GM19035 (cell line): ENCODE data around the gene POLR1C.
"Not testable (repeated sequence)": the region's sequence is repeated elsewhere in the genome, so short reads cannot be mapped to it uniquely, and the experiment has no call there.

ENCODE experiments used
- ATAC-seq: cut with Tn5 transposase; IDR thresholded peaks from one replicate; pipeline ENCODE4 v1.9.1; 2021; ENCODE audit not compliant: unreplicated experiment

The POLR1C gene, protein sequence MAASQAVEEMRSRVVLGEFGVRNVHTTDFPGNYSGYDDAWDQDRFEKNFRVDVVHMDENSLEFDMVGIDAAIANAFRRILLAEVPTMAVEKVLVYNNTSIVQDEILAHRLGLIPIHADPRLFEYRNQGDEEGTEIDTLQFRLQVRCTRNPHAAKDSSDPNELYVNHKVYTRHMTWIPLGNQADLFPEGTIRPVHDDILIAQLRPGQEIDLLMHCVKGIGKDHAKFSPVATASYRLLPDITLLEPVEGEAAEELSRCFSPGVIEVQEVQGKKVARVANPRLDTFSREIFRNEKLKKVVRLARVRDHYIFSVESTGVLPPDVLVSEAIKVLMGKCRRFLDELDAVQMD

DNA sequence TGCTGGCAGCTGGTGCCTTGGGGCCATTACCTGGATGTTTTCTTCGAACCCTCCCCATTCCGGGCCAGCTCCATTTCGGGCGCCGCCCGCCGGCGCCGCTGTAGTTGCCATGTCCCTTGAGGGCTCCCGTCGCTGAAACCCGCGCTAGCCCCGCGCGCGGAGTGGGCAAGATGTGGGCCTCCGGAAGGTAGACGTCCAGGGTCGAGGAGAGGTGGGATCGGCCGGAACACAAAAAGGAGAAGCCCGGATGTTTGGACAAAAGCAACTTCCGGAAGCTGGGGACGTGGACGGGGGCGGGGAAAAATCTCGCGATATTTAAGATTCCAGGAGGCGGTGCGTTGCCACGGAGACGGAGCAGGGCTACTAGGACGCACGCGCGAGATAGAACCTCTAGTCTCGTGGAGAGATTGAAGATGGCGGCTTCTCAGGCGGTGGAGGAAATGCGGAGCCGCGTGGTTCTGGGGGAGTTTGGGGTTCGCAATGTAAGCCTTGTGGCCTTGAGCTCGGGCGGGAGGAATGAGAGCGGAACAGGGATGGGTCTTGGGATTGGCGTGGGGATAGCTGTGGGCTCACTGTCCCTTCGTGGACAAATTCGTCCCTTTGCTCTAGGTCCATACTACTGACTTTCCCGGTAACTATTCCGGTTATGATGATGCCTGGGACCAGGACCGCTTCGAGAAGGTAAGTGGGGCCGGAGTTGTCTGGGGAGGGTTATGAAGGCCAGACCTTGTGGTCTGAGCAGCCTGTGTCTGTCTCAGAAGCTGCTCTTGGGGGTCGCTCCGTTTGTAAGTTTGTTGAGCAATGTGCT, at the start of gene POLR1C, which contains the start of gene YIPF3:
Gene POLR1C, plus strand, starts transcription at position 393 of the 808 bp plus-strand sequence. Its CDS starts 21 bp downstream, at position 414.
Gene YIPF3, minus strand, starts transcription at position 230 of the 808 bp plus-strand sequence. Its CDS starts 119 bp downstream, at position 111.
- peak; percentile 92 for ATAC-seq

DNA sequence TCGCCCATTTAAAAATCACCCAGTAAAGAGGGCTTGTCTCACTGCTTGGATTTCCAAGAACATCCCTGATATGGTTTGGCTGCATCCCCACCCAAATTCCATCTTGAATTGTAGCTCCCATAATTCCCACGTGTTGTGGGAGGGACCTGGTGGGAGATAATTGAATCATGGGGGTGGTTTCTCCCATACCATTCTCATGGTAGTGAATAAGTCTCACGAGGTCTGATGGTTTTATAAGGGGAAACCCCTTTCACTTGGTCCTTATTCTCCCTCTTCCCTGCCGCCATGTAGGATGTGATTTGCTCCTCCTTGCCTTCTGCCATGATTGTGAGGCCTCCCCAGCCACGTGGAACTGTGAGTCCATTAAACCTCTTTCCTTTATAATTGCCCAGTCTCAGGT, 49.6 kb upstream of the POLR1C start:
- not testable (repeated sequence) for ATAC-seq

DNA sequence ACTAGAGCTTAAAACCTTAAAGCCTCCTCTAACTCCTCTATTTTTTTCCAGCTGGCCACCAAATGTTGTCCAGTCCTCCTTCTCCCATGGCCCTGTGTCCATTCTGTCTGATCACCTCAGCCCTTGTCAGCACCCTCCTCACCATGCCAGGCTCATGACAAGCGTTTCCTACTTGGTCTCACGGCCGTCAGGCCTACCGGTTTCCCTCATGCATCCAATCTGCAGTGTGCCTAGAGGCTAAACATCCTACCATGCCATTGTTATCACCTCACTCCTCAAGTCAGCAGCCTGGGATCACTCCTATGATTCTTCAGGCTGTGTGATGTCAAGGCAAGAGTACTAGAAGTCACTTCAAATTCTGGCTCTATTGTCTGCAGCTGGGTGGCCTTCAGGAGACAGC, 49.1 kb upstream of the POLR1C start:
- ATAC-seq, result no peak

DNA sequence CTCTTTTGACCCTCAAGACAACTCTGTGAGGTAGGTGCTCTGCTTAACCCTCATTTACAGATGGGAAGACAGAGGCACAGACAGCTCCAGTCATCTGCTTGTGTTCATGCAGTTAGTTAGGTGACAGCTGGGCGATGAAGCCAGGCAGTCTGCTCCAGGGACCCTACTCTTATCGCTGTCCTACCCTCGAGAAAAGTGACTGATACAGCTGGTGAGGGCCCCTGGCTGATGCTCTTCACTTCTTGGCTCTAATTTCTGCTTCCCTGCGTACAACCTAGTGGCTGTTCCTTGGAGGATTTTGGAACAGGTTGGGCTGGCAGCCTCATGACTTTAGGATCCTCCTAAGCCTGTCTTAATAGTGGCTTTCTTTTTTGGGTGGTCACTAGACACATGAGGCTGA, 48.6 kb upstream of the POLR1C start:
- ATAC-seq, result no peak

DNA sequence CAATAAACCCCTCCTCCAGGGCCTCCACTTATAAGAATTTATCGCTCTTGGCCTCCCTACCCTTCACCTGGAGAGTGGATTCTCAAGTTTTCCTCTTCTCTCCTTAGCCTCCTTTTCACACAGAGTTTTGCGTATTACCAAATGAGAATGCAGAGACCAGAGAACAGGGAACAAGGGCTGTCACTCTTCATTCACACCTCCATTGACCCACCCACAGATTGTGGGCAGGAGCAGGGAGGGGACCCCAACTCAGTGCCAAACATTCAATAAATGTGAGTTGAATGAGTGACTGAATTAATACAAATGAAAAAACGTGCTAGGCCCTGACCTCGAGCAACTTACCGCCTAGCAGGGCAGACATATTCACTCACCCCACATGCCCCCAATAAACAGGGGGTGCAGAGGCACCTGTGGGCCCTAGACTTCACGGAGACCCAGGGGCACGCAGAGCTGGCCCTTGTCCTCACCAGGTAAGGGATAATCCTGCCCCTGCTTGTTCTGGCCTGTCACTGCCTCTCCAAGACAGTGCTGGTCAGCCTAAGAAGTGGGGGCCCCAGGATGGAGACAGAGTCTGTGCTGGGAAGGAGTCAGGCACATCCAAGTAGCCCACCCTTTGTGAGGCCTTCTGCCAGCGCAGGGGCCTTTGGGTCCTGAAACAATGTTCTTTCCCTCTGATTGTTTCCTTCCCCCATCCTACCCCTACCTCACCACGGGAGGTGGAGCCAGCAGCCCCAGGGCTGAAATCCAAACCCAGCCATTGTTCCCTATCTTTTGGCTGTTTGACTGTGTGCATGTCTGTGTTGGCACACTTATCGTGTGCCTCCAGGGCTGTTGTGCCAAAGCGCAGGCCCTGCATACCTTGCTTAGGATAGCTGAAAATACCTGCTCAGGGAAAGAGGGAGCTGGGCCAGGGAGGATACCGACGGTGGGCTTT, 47.9 kb upstream of the POLR1C start:
- no peak for ATAC-seq

DNA sequence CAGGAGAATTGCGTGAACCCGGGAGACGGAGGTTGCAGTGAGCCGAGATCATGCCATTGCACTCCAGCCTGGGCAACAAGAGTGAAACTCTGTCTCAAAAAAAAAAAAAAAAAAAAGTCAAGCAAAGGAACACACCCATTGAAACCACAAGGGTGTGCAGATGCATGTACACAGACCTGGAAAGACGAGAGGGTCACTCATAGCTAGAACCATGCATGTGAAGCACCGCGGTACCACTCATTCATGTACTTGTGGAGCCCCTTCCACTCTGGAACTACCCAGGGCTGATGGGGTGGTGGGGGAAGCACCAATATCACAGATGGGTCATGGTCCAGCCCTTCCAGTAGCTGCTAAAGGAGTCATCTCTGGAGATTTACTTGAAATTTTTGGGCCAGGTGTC, 46.9 kb upstream of the POLR1C start:
- no peak for ATAC-seq

DNA sequence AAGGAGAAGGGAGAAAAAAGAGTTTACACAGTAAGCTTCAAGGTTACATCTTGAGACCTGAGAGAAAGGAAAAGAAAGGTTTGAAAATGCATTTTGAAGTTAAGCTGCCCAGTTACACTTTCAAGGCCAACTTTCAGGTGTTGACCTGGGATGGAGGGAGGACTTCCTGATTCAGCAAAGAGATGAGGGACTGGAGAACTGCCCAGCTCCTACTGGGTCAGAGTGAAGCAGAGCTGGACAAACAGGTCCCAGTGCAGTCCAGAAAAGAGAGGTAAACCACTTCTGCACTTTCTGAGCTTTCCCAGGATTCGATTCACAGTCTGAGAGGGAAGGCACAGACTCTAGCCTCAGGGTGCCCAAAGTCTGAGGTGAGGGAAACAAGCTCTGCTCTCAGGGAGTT, 45.5 kb upstream of the POLR1C start:
- ATAC-seq, result no peak

DNA sequence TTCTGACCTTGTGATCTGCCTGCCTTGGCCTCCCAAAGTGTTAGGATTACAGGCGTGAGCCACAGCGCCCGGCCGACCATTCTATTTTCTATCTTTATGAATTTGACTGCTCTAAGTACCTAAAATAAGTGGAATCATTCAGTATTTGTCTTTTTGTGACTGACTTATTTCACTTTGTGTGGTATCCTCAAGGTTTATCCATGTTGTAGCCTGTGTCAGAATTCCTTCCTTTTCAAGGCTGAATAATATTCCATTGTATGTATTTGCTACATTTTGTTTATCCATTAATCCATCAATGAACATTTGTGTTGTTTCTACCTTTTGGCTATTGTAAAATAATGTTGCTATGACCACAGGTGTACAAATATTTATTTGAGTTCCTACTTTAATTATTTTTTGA, 44.4 kb upstream of the POLR1C start:
- ATAC-seq, result no peak

DNA sequence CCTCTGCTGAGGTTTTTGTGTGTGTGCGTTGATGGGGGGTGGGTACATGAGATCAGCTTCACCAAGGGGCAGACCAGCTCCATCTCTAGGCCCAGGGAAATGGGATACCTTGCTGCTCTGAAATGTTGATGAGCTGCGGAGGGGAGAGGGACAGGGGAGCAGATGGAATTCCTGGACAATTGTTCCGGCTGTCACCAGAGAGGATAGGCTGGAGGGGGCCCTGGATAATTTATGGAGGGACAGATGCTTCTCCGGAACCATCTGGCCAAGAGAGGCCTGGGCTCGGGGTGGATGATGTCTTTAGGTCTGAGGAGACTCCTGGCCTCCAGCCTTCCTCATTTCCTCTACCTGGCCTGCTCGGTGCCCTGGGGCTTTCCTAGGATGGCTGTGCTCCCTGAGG, 41.4 kb upstream of the POLR1C start:
- ATAC-seq, result no peak

DNA sequence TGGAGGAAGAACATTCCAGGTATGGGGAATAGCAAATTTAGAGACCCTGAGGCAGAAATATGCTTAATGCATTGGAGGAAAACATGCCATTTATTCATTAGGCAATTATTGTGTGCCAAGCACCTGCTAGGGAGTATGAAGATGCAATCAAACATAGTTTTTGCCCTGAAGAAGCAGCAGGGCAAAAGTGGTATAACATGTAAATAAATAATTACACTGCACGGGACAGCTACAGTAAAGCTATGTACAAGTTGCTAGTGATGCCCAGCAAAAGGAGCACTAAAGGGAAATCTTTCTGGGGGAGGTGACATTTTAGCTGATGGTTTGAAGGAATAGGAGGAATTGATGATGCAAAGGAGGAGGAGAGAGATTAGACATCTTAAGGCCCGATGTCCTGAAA, 40.1 kb upstream of the POLR1C start:
- ATAC-seq, result no peak

DNA sequence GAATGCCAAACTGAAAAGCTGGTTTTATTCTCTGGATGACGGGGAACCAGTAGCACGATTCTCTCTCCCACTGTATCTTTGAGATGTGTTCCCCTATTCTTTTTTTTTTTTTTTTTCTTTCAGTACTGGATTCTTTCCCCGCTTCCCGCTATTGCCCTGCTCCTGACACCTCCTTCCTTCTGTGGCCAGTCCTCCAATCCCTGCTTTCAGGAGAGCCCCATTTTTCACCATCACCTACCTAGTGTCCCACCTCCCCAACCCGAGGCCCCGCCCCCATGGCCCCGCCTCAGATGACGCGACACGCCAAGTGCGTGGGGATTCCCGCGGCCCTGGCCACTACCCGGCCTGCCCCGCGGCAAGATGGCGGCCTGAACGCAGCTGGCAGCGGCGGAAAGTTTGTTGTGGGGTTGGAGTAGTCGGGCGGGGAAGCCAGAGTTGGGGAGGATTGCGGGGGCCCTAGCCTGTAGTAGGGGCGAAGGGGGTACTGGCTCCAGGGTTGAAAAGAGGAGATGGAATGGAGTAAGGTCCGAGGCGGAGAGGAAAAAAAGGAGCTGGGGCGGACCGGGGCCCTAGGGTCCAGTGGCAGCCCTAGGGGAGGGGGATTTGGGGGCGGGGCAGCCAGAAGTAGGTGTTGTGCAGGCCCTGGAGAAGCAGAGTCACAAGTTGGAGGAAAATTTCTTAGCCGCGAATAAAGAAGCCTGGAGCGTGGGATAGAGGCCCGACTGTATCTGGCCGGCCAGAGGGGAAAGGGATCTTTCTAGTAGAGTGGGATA, 39.5 kb upstream of the POLR1C start, which contains the start of gene TJAP1:
Gene TJAP1, plus strand, starts transcription at position 336 of the 773 bp plus-strand sequence. CDS start 21,432 bp downstream, outside the sequence.
- ATAC-seq, result peak; percentile 91

DNA sequence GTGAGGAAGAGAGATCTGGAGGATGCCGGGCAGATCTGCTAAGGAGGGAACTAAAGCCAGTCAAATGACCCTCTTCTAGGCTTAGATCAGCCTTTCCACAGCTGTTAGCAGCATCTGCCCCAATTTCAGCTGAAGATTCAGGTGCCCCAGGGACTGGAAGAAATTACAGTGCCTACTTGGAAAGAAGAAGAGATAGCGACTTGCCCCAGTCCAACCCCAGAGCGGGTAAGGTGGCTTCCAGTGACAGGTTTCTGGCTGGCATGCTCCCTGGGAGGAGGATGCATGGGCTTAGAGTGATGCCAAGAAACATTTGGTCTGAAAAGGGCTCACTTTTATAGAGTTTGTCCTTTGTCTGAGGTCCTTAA, 38.9 kb upstream of the POLR1C start:
- ATAC-seq, result no peak

DNA sequence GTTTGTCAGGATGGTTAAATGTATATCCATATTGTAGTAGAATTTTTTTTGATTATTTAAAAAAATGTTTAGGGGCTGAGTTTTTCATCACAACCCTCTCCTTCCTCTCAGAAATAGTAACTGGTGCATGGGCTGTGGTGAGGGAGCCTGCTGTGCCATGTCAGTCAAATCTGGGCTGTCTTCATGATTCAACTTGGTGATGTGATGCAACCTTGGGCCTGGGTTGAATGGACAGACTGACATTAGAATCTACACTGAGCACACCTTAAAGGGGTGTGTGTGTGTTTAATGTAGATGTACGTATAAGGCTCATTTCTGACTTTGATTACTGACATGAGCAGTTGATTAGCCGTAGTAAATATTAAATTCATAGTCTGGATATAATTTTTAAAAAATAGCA, 35.8 kb upstream of the POLR1C start:
- ATAC-seq, result no peak

DNA sequence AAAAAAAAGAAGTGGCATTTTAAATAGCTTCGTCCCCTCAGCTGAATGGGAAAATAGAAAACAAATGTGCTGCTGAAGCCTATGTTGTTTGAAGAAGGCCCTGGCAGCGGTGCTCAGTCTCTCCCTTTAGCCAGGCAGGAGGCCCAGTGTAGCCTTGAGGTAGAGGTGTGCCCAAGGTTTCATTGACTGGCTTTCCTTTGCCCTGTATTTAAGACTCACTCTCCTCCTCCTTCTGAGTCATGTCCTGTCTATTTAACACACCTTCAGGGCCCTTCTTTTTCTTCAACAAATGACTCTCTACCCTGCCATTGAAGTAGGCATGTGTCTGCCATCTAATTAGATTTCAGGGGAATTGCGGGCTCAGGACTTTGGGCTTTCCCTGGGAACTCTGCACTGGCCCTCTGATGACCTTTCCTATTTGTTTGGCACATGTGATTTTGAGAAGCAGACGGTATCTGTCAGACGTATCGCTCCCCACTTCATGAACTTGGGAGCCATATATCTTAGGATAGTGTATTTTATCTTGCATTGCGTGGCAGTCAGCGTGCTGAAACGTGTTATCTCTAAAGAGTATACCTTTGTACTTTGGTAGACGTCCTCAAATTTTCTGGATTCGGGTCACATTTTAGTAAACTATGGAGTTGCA, 35.2 kb upstream of the POLR1C start:
- no peak for ATAC-seq

DNA sequence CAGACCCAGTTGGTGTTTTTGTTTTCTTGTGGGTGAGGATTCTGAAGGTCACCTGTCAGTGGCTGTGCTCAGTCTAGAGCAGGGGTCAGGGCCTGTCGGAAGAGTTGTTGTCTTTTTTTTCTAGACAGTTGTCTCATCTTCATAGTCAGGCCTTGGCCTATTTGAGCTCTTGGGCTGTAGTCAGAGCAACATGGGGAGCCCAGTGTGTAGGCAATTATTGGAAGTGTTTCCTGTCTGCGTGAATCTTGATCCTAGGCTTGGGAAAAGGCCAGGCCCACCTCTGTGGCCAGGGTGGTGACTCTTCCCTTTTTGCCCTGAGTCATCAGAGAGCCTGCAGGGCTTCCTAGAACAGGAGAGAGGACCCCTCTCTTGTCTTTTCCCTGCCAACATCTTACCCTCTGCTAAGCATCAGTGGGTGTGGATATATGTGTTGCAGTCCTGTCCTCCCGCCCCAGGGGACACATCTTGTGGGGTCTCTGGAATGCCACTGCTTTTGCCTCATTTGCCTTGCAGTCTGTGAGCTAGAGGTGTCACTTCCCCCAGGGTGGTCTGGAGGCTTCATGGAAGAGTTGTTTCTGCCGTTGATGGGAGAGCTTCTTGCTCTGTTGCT, 28.1 kb upstream of the POLR1C start:
- ATAC-seq, result no peak

DNA sequence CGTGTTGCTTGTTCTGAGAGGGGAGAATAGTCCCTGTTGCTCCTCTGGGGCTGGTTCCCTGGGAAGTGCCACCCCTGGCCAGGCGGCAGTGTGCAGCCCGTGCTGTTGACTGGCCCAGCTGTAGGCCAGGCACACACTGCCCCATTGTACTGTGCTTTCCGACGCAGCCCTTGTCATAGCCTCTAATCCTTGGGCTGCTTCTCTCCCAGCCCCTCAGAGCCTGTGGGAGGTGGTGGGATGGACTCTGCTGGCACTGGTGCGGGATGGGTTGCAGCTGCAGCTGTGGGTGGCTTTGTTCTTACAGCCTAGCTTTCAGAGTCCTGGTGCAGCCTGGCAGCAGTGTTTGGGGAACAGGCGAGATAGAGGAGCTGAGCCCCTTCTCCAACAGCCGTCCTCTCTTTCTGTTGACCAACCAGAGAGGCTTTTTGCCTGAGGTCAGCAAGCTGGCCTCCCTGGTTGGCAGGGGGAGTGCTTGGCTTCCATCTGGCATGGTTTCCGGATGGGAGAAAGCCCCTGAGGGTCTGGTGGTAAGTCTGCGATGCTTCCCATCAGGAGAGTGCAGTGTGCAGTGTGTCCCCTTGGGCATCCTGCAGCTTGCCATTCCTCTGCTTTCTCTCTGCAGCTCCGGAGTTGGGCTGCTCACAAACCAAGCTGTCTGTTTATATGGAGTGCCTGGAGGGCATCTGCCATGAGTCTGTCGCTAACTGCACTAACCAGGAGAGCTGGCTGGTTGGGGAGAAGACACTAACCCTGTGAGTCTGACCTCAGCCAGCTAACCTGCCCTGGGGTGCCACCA, 27.4 kb upstream of the POLR1C start:
- no peak for ATAC-seq

DNA sequence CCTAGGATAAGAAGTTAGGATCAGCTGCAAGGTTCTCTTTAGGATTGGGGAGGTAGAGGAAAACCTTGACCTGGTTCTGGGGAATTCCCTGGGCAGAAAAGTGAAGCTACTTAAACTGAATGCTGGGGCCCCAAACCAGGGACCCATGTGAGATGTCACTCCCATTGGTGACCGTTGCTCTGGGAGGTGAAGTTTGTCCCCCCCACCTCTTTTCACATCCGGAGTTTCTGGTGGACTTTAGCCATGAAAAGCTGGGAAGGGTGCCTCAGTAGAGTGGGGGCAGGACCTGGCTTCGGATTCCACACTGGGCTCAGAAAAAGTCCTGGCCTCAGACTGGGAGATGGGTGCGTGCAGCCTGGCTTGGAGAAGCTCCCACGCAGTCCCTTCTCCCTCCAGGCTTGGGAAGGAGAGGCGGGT, 26.4 kb upstream of the POLR1C start:
- ATAC-seq, result no peak
